Heart left ventricle (tissue), 16 donors: ENCODE data around the gene ECPAS. TPM values are rescaled to one million over a fixed set of nuclear protein-coding genes. Genes with fewer than 3 reads are reported as not detected.

Source experiments
- ATAC-seq, 4 donors: fragments of 200-7000 bp; cut with Tn5 transposase; one replicate each; pipeline ENCODE4 v1.9.1; 2020 to 2022; ENCODE audit warnings: moderate library complexity in 4 of 4, mild to moderate bottlenecking in 3 of 4, moderate number of reproducible peaks in 1 of 4
- DNase-seq, 5 donors: peaks; one replicate each; pipeline ENCODE4 v3.0.0-alpha.2; 2020
- H3K27ac ChIP-seq, 12 donors: fragments of 200-600 bp; sonication (generic) in 4 of 12; one replicate each; pipeline versions ENCODE4 v1.5.0 to v1.8.0; 2016 to 2022; ENCODE audit warnings: mild to moderate bottlenecking in 2 of 12
- H3K27me3 ChIP-seq, 9 donors: fragments of 200-600 bp; sonication (generic) in 2 of 9; one replicate each; pipeline versions ENCODE4 v1.5.1 to v1.8.0; 2016 to 2022; ENCODE audit warnings: mild to moderate bottlenecking in 3 of 9
- H3K36me3 ChIP-seq, 9 donors: fragments of 200-600 bp; sonication (generic) in 2 of 9; one replicate each; pipeline versions ENCODE4 v1.5.0 to v1.8.0; 2018 to 2022; ENCODE audit warnings: mild to moderate bottlenecking in 2 of 9
- H3K4me1 ChIP-seq, 12 donors: fragments of 200-600 bp; sonication (generic) in 4 of 12; one replicate each; pipeline versions ENCODE4 v1.5.0 to v1.8.0; 2016 to 2022; ENCODE audit warnings: mild to moderate bottlenecking in 3 of 12
- H3K4me3 ChIP-seq, 12 donors: fragments of 200-600 bp; sonication (generic) in 4 of 12; one replicate each; pipeline versions ENCODE4 v1.5.0 to v1.8.0; 2017 to 2022; ENCODE audit warnings: mild to moderate bottlenecking in 9 of 12, moderate library complexity in 4 of 12
- H3K9me3 ChIP-seq, 12 donors: fragments of 200-600 bp; sonication (generic) in 4 of 12; one replicate each; pipeline versions ENCODE4 v1.5.0 to v1.8.0; 2016 to 2022; ENCODE audit warnings: mild to moderate bottlenecking in 1 of 12
- POLR2A ChIP-seq, 2 donors: fragments of 450-650 bp; IDR thresholded peaks; one replicate each; pipeline ENCODE4 v1.6.1; 2017; ENCODE audit warnings: antibody characterized with exemption in 2 of 2, mild to moderate bottlenecking in 2 of 2, moderate library complexity in 2 of 2
- WGBS, 4 donors: extraction: QIAGEN DNeasy Blood & Tissue Kit in 2 of 4; methylation state at CpG; one replicate each; pipeline versions ENCODE4 v1.1.5 to v1.1.7; 2013 to 2018; 5-methylcytosine and 5-hydroxymethylcytosine counted together
- intact Hi-C, 10 donors: fragments of 100-400 bp; cut with DNase I; formaldehyde crosslinking; loops; one replicate each; pipeline versions ENCODE4 v1.11.1 to v1.14.2; 2022
- polyA plus RNA-seq, 2 donors: library from polyadenylated mRNA; stranded (reverse); fragments of 200-250 nt; gene quantifications; one replicate each; pipeline ENCODE4 v1.2.3, GENCODE V29; 2013
- total RNA-seq, 9 donors: library from RNA; depleted of rRNA in 2 of 9; stranded (reverse); fragments of >200 nt in 2 of 9; fragmentation: NEBNext Ultra II Directional in 3 of 9; extraction: Animal tissue kit (Norgen Biotek cat#: 25700) in 3 of 9; gene quantifications; one replicate each; pipeline versions ENCODE4 v1.1.0 to v1.2.4, GENCODE V29; 2016 to 2023
- TF ChIP-seq, protein P1 (sequence below), 12 donors: fragments of 200-600 bp; sonication (generic) in 4 of 12; IDR thresholded peaks; one replicate each; pipeline versions ENCODE4 v1.5.0 to v1.8.0; 2018 to 2022; ENCODE audit warnings: antibody characterized with exemption in 12 of 12, mild to moderate bottlenecking in 5 of 12
- donor health status: ischemic (EF 13 %, LVEDD 7.1; RV severe dilation, severe dysfunction).
- donor health status: healthy with polysubstance abuse.
- donor health status: DM: no; HTN: yes; CAD: no.
- donor health status: DM: no; HTN: no; CAD: no.
- donor health status: ischemic (EF 25% LVEDD 6.9; RV normal size, moderate dysfunction).
- donor health status: ischemic (EF 25% LVEDD 5.7; RV mildly dilated, moderate dysfunction).
- donor health status: healthy.
- donor health status: DM: yes; HTN: yes; CAD: no.
- donor health status: ischemic (EF 35%, LVEDD 5.7; RV mildly dilated, moderate dysfunction).
- donor health status: nonischemic (EF 11% LVEDD 7.7; RV severe dilation, severe dysfunction).
- donor health status: DM: yes; HTN: yes; CAD: no.
- donor health status: PGD.
- donor health status: ischemic (EF 29% LVEDD 5.4; RV normal size, mild dysfunction).
- donor health status: nonischemic (EF 23%, LVEDD 6.1; RV moderate dilation, normal function).

ECPAS gene
- total and polyA plus RNA-seq, 11 donors, result 28.9 to 116 (median 102) TPM

DNA sequence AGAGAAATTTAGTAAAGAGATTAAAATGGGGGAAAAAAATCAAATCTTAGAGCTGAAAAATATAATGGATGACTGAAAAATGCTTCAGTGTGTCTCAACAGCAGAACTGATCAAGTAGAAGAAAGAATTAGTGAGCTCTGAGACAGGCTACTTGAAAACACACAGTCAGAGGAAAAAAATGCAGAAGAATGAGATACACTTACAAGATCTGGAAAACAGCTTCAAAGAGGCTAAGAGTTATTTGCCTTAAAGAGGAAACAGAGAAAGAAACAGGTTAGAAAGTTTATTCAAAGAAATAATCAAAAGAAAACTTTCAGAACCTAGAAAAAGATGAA is 83.7 kb downstream of the ECPAS start:
- ATAC-seq (no peak), DNase-seq (no peak)
- Histone ChIP-seq H3K36me3 (peaks cover 3 to 100% (median 87%) of the 10 kb centered on the region in 9 donors), H3K9me3 (peaks cover 0 to 49% (median 19%) of the 10 kb centered on the region in 12 donors), H3K27me3 (no peaks in the 10 kb centered on the region), H3K4me1 (peaks cover 0 to 5% (median 0%) of the 10 kb centered on the region in 12 donors), H3K4me3 (no peak overlapping the region), H3K27ac (no peak overlapping the region)
- intact Hi-C loops, result no loop called here
- no peak for TF ChIP-seq POLR2A (IDR thresholded peaks at IDR 0.05)
- TF ChIP-seq, protein P1, sequence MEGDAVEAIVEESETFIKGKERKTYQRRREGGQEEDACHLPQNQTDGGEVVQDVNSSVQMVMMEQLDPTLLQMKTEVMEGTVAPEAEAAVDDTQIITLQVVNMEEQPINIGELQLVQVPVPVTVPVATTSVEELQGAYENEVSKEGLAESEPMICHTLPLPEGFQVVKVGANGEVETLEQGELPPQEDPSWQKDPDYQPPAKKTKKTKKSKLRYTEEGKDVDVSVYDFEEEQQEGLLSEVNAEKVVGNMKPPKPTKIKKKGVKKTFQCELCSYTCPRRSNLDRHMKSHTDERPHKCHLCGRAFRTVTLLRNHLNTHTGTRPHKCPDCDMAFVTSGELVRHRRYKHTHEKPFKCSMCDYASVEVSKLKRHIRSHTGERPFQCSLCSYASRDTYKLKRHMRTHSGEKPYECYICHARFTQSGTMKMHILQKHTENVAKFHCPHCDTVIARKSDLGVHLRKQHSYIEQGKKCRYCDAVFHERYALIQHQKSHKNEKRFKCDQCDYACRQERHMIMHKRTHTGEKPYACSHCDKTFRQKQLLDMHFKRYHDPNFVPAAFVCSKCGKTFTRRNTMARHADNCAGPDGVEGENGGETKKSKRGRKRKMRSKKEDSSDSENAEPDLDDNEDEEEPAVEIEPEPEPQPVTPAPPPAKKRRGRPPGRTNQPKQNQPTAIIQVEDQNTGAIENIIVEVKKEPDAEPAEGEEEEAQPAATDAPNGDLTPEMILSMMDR (IDR thresholded peaks at IDR 0.05), result no peak

DNA sequence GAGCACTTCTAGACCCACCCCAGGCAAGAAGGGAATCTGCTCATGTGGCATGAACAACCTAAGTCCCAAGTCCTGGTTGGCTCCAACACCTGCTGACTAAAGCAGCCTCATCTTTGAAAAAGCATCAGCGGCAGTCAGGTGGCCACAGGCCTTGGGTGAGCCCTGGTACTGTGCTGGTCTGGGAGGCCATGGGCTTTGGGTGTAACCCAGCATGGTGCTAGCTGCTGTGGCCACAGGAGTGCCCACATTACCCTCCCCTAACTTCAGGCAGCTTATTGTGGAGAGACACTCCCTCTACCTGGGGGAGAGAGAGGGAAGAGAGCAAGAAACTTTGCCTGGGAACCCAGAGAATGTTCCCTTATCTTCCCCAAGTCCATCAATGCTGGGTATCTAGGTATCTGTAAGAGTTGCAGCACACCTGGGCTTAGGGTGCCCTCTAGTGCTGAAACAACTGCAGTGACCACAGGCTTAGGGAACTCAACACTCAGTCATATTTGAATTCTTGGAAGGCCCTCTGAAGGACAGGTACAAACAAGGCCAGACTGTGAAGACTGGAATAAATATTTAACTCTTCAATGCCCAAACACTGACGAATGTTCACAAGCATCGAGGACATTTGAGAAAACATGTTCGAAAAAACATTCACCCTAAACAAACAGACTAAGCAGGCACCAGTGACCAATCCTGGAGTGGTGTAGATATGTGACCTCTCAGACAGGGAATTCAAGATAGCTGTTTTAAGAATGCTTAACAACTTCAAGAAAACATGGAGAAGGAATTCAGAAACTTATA is 84.2 kb downstream of the ECPAS start:
- TF ChIP-seq, protein P1 (IDR thresholded peaks at IDR 0.05), result peak in 3 of 12 donors; percentile 16 to 23 (median 22)
- no peak for TF ChIP-seq POLR2A (IDR thresholded peaks at IDR 0.05)
- intact Hi-C loops, result no loop called here
- Histone ChIP-seq H3K27me3 (no peaks in the 10 kb centered on the region), H3K4me3 (no peak overlapping the region), H3K9me3 (peaks cover 0 to 43% (median 17%) of the 10 kb centered on the region in 12 donors), H3K4me1 (peaks cover 0 to 5% (median 0%) of the 10 kb centered on the region in 12 donors), H3K27ac (no peak overlapping the region), H3K36me3 (peaks cover 3 to 100% (median 87%) of the 10 kb centered on the region in 9 donors)
- no peak for DNase-seq
- ATAC-seq, result peak in 2 of 4 donors; percentile 28 to 58
- 93 to 98% (median 96%) methylated on average over 4 of the region's 4 CpGs for WGBS, 4 donors

GRCh38 chr9:111399211-111399739 is 84.9 kb downstream of the ECPAS start:
- 84 to 96% (median 93%) methylated on average over 4 of the region's 4 CpGs for WGBS, 4 donors
- H3K9me3 ChIP-seq, result peaks cover 0 to 36% (median 15%) of the 10 kb centered on the region in 12 donors
- peaks cover 0 to 5% (median 0%) of the 10 kb centered on the region in 12 donors for H3K4me1 ChIP-seq
- H3K4me3 ChIP-seq, result no peak overlapping the region
- no peak overlapping the region for H3K27ac ChIP-seq
- no peaks in the 10 kb centered on the region for H3K27me3 ChIP-seq
- peaks cover 3 to 100% (median 87%) of the 10 kb centered on the region in 9 donors for H3K36me3 ChIP-seq
- DNase-seq, result no peak
- TF ChIP-seq POLR2A (IDR thresholded peaks at IDR 0.05), result no peak
- TF ChIP-seq, protein P1 (IDR thresholded peaks at IDR 0.05), result no peak
- peak in 1 of 4 donors; percentile 56 for ATAC-seq
- intact Hi-C loops, result no loop called here

GRCh38 chr9:111393971-111394370 is 90.2 kb downstream of the ECPAS start:
- ATAC-seq (no peak), DNase-seq (no peak)
- H3K36me3 ChIP-seq, result peaks cover 0 to 100% (median 96%) of the 10 kb centered on the region in 9 donors
- TF ChIP-seq, protein P1 (IDR thresholded peaks at IDR 0.05), result no peak
- no peak for TF ChIP-seq POLR2A (IDR thresholded peaks at IDR 0.05)
- H3K27me3 ChIP-seq, result no peaks in the 10 kb centered on the region
- H3K4me1 ChIP-seq, result no peaks in the 10 kb centered on the region
- 63 to 84% (median 70%) methylated on average over 1 of the region's 1 CpG for WGBS, 4 donors
- intact Hi-C loops, result no loop called here
- no peaks in the 10 kb centered on the region for H3K9me3 ChIP-seq
- no peak overlapping the region for H3K4me3 ChIP-seq
- H3K27ac ChIP-seq, result no peak overlapping the region
